Astrocyte (in vitro differentiated cells and primary cell): Measurements from ENCODE around the gene PYGO2.

ENCODE experiments used
- CTCF ChIP-seq: IDR thresholded peaks from 2 replicates; pipeline ENCODE4 v1.5.1; 2011; ENCODE audit warnings: low read depth, mild to moderate bottlenecking, inconsistent platforms, low read length, moderate library complexity; ENCODE audit not compliant: insufficient read depth
- EZH2 ChIP-seq: IDR thresholded peaks from 2 replicates; pipeline ENCODE4 v1.6.1; 2012; ENCODE audit warnings: mild to moderate bottlenecking, low read length, inconsistent platforms; ENCODE audit not compliant: insufficient read depth

GRCh38 chr1:154966111-154966510 is 4.5 kb upstream of the PYGO2 start:
- no peak for TF ChIP-seq CTCF
- TF ChIP-seq EZH2: no peak
